ENCODE results near the gene TTLL8.

Gene TTLL8

GRCh38 chr22:50039669-50040443 lies 18.2 kb downstream of the TTLL8 start:
- H3K4me3 ChIP-seq (ENCODE audit: low read depth, low read length) = no peak overlapping the region
- TF ChIP-seq CTCF (IDR thresholded peaks at IDR 0.05; ENCODE audit: low read depth, low read length) = no peak

- H3K4me3 ChIP-seq (ENCODE audit: low read depth, low read length) = no peak overlapping the region
- no peak for TF ChIP-seq CTCF (IDR thresholded peaks at IDR 0.05; ENCODE audit: low read depth, low read length)
Observed at GRCh38 chr22:50035976-50036724, 21.9 kb downstream of the TTLL8 start.

- TF ChIP-seq CTCF (IDR thresholded peaks at IDR 0.05; ENCODE audit: low read depth, low read length) = no peak
- H3K4me3 ChIP-seq (ENCODE audit: low read depth, low read length) = no peak overlapping the region
Observed at GRCh38 chr22:50035131-50035881, 22.8 kb downstream of the TTLL8 start.

- H3K4me3 ChIP-seq (ENCODE audit: low read depth, low read length) = no peak overlapping the region
- no peak for TF ChIP-seq CTCF (IDR thresholded peaks at IDR 0.05; ENCODE audit: low read depth, low read length)
Observed at GRCh38 chr22:50034126-50035081, 23.7 kb downstream of the TTLL8 start.

- H3K4me3 ChIP-seq (ENCODE audit: low read depth, low read length) = no peak overlapping the region
- no peak for TF ChIP-seq CTCF (IDR thresholded peaks at IDR 0.05; ENCODE audit: low read depth, low read length)
Observed at GRCh38 chr22:50032941-50033601, 25.0 kb downstream of the TTLL8 start.
